Thyroid gland (tissue), 4 donors: Measurements from ENCODE around the gene PRPF8. TPM values are rescaled to one million over a fixed set of nuclear protein-coding genes. Genes with fewer than 3 reads are reported as not detected.

ENCODE experiments used
- DNase-seq, 2 donors: peaks; one replicate each; pipeline ENCODE4 v3.0.0-alpha.2; 2019
- H3K27ac ChIP-seq, 3 donors: fragments of 200-600 bp; sonication (generic); 1 replicate in 2 of 3; 2 replicates in 1 of 3; pipeline ENCODE4 v1.5.1; 2016 to 2019; ENCODE audit warnings: mild to moderate bottlenecking in 1 of 3, moderate library complexity in 1 of 3
- H3K27me3 ChIP-seq: fragments of 200-600 bp; sonication (generic); one replicate; pipeline ENCODE4 v1.5.1; 2019
- H3K36me3 ChIP-seq, 2 donors: fragments of 200-600 bp; sonication (generic); one replicate each; pipeline ENCODE4 v1.5.1; 2016 to 2019
- H3K4me1 ChIP-seq, 2 donors: fragments of 200-600 bp; sonication (generic); one replicate each; pipeline ENCODE4 v1.5.1; 2017 to 2019
- H3K4me3 ChIP-seq, 3 donors: fragments of 200-600 bp; sonication (generic); replicated peaks in 1 of 3; 1 replicate in 2 of 3; 2 replicates in 1 of 3; pipeline ENCODE4 v1.5.1; 2016; ENCODE audit warnings: mild to moderate bottlenecking in 1 of 3
- H3K9me3 ChIP-seq: fragments of 200-600 bp; sonication (generic); one replicate; pipeline ENCODE4 v1.5.1; 2017
- POLR2A ChIP-seq, 2 donors: fragments of 450-650 bp; IDR thresholded peaks; one replicate each; pipeline ENCODE4 v1.6.1; 2017; ENCODE audit warnings: antibody characterized with exemption in 2 of 2, mild to moderate bottlenecking in 2 of 2, moderate library complexity in 1 of 2
- WGBS, 2 donors: methylation state at CpG; one replicate each; pipeline ENCODE4 v1.1.5; 2017; 5-methylcytosine and 5-hydroxymethylcytosine counted together
- intact Hi-C: fragments of 100-400 bp; cut with DNase I; formaldehyde crosslinking; loops from one replicate; pipeline ENCODE4 v1.15.1; 2023
- total RNA-seq, 4 donors: library from RNA; depleted of rRNA; stranded (reverse); fragments of >200 nt; gene quantifications; one replicate each; pipeline ENCODE4 v1.2.3, GENCODE V29; 2016
- TF ChIP-seq, protein P1 (sequence below), 6 experiments: fragments of 200-600 bp in 3 of 6; fragments of 450-650 bp in 3 of 6; sonication (generic) in 3 of 6; IDR thresholded peaks; one replicate each; pipeline ENCODE4 v1.5.1; 2016 to 2019; ENCODE audit warnings: antibody characterized with exemption in 6 of 6, mild to moderate bottlenecking in 2 of 6, inconsistent platforms in 1 of 6, moderate library complexity in 1 of 6

Gene PRPF8
- total RNA-seq, 4 donors from 2014 or later = 181 to 256 (median 242) TPM

DNA sequence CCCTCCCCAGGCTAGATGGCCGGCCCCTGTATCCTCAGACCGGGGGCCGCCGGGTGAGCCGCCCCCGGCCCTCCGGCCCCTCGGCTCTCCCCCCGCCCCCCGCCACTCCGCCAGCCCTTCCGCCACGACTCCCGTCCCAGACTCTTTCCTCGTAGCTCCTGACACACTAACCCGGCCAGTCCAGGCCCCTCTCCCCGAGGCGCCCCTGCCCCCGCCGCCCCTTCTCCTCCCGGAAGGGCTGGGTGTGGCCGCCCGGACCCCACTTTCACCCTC, 31.1 kb upstream of the PRPF8 start:
- H3K4me1 ChIP-seq = peaks cover 15 to 37% of the 10 kb centered on the region in 2 donors
- H3K9me3 ChIP-seq = no peaks in the 10 kb centered on the region
- 0% methylated on average over 1 to 11 of the region's 23 CpGs for WGBS, 2 donors
- no peak for DNase-seq
- peak overlapping the region; percentile 82 to 99 (median 94) for H3K4me3 ChIP-seq
- peaks cover 19 to 24% of the 10 kb centered on the region in 2 donors for H3K36me3 ChIP-seq
- intact Hi-C loops = loop anchor here (10.0 kb wide), 1 partner anchor 141 kb away; no protein-coding TSS in a partner anchor
- H3K27ac ChIP-seq = peak overlapping the region; percentile 98 to 100 (median 98)
- H3K27me3 ChIP-seq = no peaks in the 10 kb centered on the region
- TF ChIP-seq, protein P1, sequence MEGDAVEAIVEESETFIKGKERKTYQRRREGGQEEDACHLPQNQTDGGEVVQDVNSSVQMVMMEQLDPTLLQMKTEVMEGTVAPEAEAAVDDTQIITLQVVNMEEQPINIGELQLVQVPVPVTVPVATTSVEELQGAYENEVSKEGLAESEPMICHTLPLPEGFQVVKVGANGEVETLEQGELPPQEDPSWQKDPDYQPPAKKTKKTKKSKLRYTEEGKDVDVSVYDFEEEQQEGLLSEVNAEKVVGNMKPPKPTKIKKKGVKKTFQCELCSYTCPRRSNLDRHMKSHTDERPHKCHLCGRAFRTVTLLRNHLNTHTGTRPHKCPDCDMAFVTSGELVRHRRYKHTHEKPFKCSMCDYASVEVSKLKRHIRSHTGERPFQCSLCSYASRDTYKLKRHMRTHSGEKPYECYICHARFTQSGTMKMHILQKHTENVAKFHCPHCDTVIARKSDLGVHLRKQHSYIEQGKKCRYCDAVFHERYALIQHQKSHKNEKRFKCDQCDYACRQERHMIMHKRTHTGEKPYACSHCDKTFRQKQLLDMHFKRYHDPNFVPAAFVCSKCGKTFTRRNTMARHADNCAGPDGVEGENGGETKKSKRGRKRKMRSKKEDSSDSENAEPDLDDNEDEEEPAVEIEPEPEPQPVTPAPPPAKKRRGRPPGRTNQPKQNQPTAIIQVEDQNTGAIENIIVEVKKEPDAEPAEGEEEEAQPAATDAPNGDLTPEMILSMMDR (IDR thresholded peaks at IDR 0.05) = no peak
- TF ChIP-seq POLR2A (IDR thresholded peaks at IDR 0.05) = no peak

DNA sequence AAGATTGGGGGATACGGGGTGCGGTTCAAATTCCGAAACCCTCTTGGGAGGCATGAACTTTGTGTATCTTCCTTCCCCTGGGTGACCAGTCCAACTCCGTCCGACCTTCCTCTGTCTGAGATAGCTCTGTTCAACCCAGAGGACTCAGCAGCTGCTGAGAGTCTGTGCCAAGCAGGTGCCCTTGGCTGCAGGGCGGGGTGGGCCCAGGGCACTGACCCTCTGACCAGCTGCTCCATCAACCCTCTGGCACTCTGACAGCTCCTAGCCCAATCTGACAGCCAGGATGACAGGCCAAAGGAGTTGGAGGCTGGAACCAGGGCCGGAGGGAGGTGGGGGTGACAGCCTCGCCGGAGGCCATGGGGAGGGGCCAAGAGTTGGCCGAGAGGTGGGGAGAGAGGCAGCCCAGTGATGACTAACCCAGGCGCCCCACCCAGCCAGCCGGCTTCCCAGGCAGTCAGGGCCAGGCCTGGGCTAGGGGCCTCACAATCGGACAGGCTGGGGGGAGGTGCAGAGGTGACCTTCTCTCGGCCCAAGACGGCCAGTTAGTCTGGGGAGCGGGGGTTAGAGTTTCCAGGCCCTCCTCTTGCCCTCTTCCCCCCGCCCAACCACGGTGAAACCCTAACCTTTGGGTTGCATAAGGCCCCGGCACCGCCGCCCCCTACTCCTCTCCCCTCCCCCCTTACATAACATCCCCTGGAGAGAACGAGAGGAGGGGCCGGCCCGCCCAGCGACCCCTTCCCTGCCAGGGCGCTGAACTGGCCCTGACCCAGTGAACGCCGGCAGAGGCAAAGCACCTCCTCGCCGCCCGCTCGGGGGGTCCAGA, 30.5 kb upstream of the PRPF8 start:
- intact Hi-C loops = loop anchor here (5.0 to 10.0 kb wide), 2 partner anchors 43 to 140 kb away; no protein-coding TSS in a partner anchor
- peaks cover 19 to 24% of the 10 kb centered on the region in 2 donors for H3K36me3 ChIP-seq
- H3K9me3 ChIP-seq = no peaks in the 10 kb centered on the region
- no peaks in the 10 kb centered on the region for H3K27me3 ChIP-seq
- peak overlapping the region; percentile 82 to 99 (median 94) for H3K4me3 ChIP-seq
- peak; percentile 82 to 83 for DNase-seq
- H3K27ac ChIP-seq = peak overlapping the region; percentile 98 to 100 (median 98)
- peaks cover 20 to 41% of the 10 kb centered on the region in 2 donors for H3K4me1 ChIP-seq
- no peak for TF ChIP-seq POLR2A (IDR thresholded peaks at IDR 0.05)
- TF ChIP-seq, protein P1 (IDR thresholded peaks at IDR 0.05) = no peak
- 2 to 3% methylated on average over 19 to 21 of the region's 32 CpGs for WGBS, 2 donors

DNA sequence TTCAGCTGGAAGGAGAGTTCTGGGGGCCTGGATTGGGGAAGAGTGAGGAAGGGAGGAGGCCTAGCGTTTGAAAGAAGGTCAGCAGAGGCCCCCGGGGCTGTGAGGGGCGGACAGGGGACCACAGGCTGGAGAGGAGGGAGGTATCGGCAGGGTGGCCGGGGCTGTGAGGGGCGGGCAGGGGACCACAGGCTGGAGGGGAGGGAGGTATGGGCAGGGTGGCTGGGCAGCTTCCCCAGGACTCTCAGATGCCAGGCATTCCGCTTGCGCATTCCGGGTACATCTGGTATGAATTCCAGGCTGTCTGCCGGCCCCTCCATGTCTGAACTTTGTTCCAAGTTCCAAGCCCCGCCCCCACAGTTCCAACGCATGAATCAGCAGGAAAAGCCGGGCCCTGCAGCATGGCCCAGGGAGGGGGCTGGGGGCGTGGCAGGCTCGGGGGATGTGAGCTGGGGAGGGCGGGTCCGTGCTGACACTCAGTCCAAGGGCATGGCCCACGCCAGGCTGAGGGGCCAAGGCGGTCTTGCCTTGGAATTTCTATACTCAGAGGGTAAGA, 29.8 kb upstream of the PRPF8 start:
- DNase-seq = peak; percentile 100
- H3K27me3 ChIP-seq = no peaks in the 10 kb centered on the region
- H3K36me3 ChIP-seq = peaks cover 19 to 24% of the 10 kb centered on the region in 2 donors
- 0 to 2% methylated on average over 13 to 14 of the region's 19 CpGs for WGBS, 2 donors
- peak overlapping the region; percentile 82 to 99 (median 94) for H3K4me3 ChIP-seq
- H3K27ac ChIP-seq = peak overlapping the region; percentile 98 to 100 (median 98)
- H3K9me3 ChIP-seq = no peaks in the 10 kb centered on the region
- TF ChIP-seq POLR2A (IDR thresholded peaks at IDR 0.05) = peak in 1 of 2 donors; percentile 81
- TF ChIP-seq, protein P1 (IDR thresholded peaks at IDR 0.05) = no peak
- peaks cover 24 to 45% of the 10 kb centered on the region in 2 donors for H3K4me1 ChIP-seq
- intact Hi-C loops = loop anchor here (5.0 to 10.0 kb wide), 2 partner anchors 42 to 140 kb away; no protein-coding TSS in a partner anchor

DNA sequence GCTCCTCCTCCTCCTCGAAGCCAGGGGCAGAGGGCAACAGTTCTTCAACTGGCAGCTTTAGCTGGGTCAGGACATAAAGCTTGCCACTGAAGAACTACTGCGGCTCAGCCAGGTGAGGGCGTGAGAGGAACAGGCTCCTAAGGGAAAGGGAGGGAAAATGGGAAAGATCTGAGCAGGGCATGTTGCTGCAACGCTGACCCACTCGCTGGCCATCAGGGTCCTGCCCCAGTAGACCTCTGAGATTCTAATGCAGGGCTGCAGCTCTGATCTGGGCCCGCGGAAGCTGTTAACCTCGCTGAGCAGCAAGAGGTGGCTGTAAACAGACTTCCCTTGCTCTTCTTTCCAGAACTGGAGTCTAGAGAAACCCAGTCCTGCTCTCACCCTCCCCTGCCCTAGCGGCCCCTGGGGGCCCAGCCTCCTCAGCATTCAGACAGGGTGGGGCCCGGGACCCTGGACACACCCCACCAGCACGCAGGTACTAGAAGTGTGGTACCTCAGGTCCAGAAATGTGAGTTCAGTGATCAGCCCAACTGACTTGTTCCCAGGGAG, 29.3 kb upstream of the PRPF8 start:
- H3K9me3 ChIP-seq = no peaks in the 10 kb centered on the region
- H3K36me3 ChIP-seq = peaks cover 19 to 24% of the 10 kb centered on the region in 2 donors
- H3K4me1 ChIP-seq = peaks cover 26 to 48% of the 10 kb centered on the region in 2 donors
- peak; percentile 24 to 28 for DNase-seq
- no peaks in the 10 kb centered on the region for H3K27me3 ChIP-seq
- H3K27ac ChIP-seq = peak overlapping the region; percentile 84 to 100 (median 98)
- H3K4me3 ChIP-seq = peak overlapping the region in 2 of 3 donors; percentile 18 to 99
- intact Hi-C loops = loop anchor here (5.0 to 10.0 kb wide), 2 partner anchors 42 to 139 kb away; no protein-coding TSS in a partner anchor
- WGBS, 2 donors = 9 to 14% methylated on average over 11 of the region's 11 CpGs
- TF ChIP-seq, protein P1 (IDR thresholded peaks at IDR 0.05) = peak in 2 of 6 experiments; percentile 15 to 20
- no peak for TF ChIP-seq POLR2A (IDR thresholded peaks at IDR 0.05)
